Kidney (tissue), 14 donors: ENCODE data around the gene FOXQ1. TPM values are rescaled to one million over a fixed set of nuclear protein-coding genes. Genes with fewer than 3 reads are reported as not detected.

Source experiments
- DNase-seq, 5 donors: peaks; one replicate each; pipeline ENCODE4 v3.0.0-alpha.2; 2013 to 2020
- FAIRE-seq: peaks from 2 replicates; lab custom pipeline; 2012; peaks lifted over from hg19 to GRCh38; lab: Jason Lieb, UNC
- H3K27ac ChIP-seq, 2 donors: one replicate each; pipeline ENCODE4 v1.7.0; 2013; ENCODE audit warnings: low read depth in 2 of 2, low read length in 2 of 2, inconsistent platforms in 1 of 2
- H3K27me3 ChIP-seq: one replicate; pipeline ENCODE4 v1.7.1; 2013; ENCODE audit warnings: low read length, inconsistent platforms; ENCODE audit not compliant: control insufficient read depth, insufficient read depth
- H3K36me3 ChIP-seq, 3 donors: one replicate each; pipeline versions ENCODE4 v1.7.0 to v1.7.1; 2013; ENCODE audit warnings: low read length in 3 of 3, control low read depth in 1 of 3, inconsistent platforms in 1 of 3; ENCODE audit not compliant: insufficient read depth in 3 of 3, control insufficient read depth in 2 of 3
- H3K4me1 ChIP-seq, 3 donors: one replicate each; pipeline versions ENCODE4 v1.7.0 to v1.7.1; 2013; ENCODE audit warnings: low read length in 3 of 3, inconsistent platforms in 1 of 3, low read depth in 1 of 3; ENCODE audit not compliant: control insufficient read depth in 2 of 3, insufficient read depth in 2 of 3
- H3K4me3 ChIP-seq, 3 donors: one replicate each; pipeline versions ENCODE4 v1.7.0 to v1.8.1; 2013; ENCODE audit warnings: low read length in 3 of 3, control low read depth in 1 of 3, inconsistent platforms in 1 of 3
- H3K9ac ChIP-seq, 3 donors: one replicate each; pipeline versions ENCODE4 v1.7.0 to v1.7.1; 2013; ENCODE audit warnings: low read length in 3 of 3, control low read depth in 1 of 3, inconsistent platforms in 1 of 3
- H3K9me3 ChIP-seq, 3 donors: one replicate each; pipeline versions ENCODE4 v1.7.0 to v1.7.1; 2013; ENCODE audit warnings: low read length in 3 of 3, control low read depth in 1 of 3, inconsistent platforms in 1 of 3; ENCODE audit not compliant: control insufficient read depth in 2 of 3, insufficient read depth in 1 of 3
- CTCF ChIP-seq: IDR thresholded peaks from 3 replicates; pipeline ENCODE4 v1.5.1; 2012; ENCODE audit warnings: mild to moderate bottlenecking, moderate library complexity, borderline replicate concordance; ENCODE audit not compliant: insufficient read depth; ENCODE audit errors: extremely low read depth
- intact Hi-C: fragments of 100-400 bp; cut with DNase I; formaldehyde crosslinking; loops from one replicate; pipeline ENCODE4 v1.11.1; 2022
- polyA plus RNA-seq: library from polyadenylated mRNA; stranded (reverse); fragments of 350-450 nt; fragmentation: Illumina TruSeq; extraction: RNeasy Lipid Tissue Mini Kit (QIAGEN cat#74804); gene quantifications from one replicate; pipeline ENCODE4 v1.2.3, GENCODE V29; 2014; ENCODE audit warnings: low read depth, low replicate concordance; ENCODE audit not compliant: insufficient read depth
- total RNA-seq: library from RNA; stranded (reverse); fragmentation: NEBNext Ultra II Directional; extraction: Animal tissue kit (Norgen Biotek cat#: 25700); gene quantifications from one replicate; pipeline ENCODE4 v1.2.1, GENCODE V29; 2021
- donor health status: control.
- donor health status: control.
- donor health status: control.
- donor health status: control.
- donor health status: control.
- donor health status: DM: yes; HTN: yes; CAD: no.
- donor health status: Normal renal cell carcinoma (clear cell type).

The FOXQ1 gene
- total and polyA plus RNA-seq, 2 donors from 2014 or later = 6.0 to 33.6 TPM

GRCh38 chr6:1335367-1336037 lies 23.6 kb downstream of the FOXQ1 start:
- Histone ChIP-seq H3K4me1 (peaks cover 0 to 8% (median 6%) of the 10 kb centered on the region in 3 donors), H3K4me3 (no peak overlapping the region), H3K27ac (peak overlapping the region; percentile 40 to 55), H3K9me3 (no peaks in the 10 kb centered on the region), H3K9ac (no peak overlapping the region), H3K36me3 (no peaks in the 10 kb centered on the region), H3K27me3 (no peaks in the 10 kb centered on the region)
- peak; percentile 84 to 93 (median 90) for DNase-seq
- peak; percentile 54 for FAIRE-seq
- intact Hi-C loops = no loop called here
- TF ChIP-seq CTCF = no peak

GRCh38 chr6:1336246-1336843 lies 24.4 kb downstream of the FOXQ1 start:
- peak in 4 of 5 donors; percentile 74 to 86 (median 80) for DNase-seq
- H3K4me1 ChIP-seq = peaks cover 0 to 8% (median 6%) of the 10 kb centered on the region in 3 donors
- no peak for FAIRE-seq
- no peak overlapping the region for H3K9ac ChIP-seq
- no peaks in the 10 kb centered on the region for H3K27me3 ChIP-seq
- intact Hi-C loops = no loop called here
- no peaks in the 10 kb centered on the region for H3K36me3 ChIP-seq
- TF ChIP-seq CTCF = peak; percentile 66
- H3K4me3 ChIP-seq = no peak overlapping the region
- no peaks in the 10 kb centered on the region for H3K9me3 ChIP-seq
- peak overlapping the region; percentile 40 to 55 for H3K27ac ChIP-seq

- Histone ChIP-seq H3K9ac (no peak overlapping the region), H3K27ac (no peak overlapping the region), H3K9me3 (no peaks in the 10 kb centered on the region), H3K4me3 (no peak overlapping the region), H3K4me1 (peaks cover 0 to 8% (median 6%) of the 10 kb centered on the region in 3 donors), H3K36me3 (no peaks in the 10 kb centered on the region), H3K27me3 (no peaks in the 10 kb centered on the region)
- intact Hi-C loops = no loop called here
- FAIRE-seq (no peak), DNase-seq (no peak)
- TF ChIP-seq CTCF = no peak
These were observed 25.9 kb downstream of the FOXQ1 start for GRCh38 chr6:1337791-1338190.
